ENCODE results near the gene CCDC68.

CCDC68 gene

GRCh38 chr18:54950221-54950620, 9.0 kb downstream of the CCDC68 start:
- TF ChIP-seq CTCF (conservative IDR thresholded peaks at IDR 0.05; ENCODE audit: low read depth, low read length) = no peak
- no peak for DNase-seq (ENCODE audit: low read depth)
- no peak overlapping the region for H3K4me3 ChIP-seq (ENCODE audit: low read depth, low read length)

- H3K4me3 ChIP-seq (ENCODE audit: low read depth, low read length) = no peak overlapping the region
- no peak for DNase-seq (ENCODE audit: low read depth)
- TF ChIP-seq CTCF (conservative IDR thresholded peaks at IDR 0.05; ENCODE audit: low read depth, low read length) = no peak
Observed at GRCh38 chr18:54949588-54949987, 9.7 kb downstream of the CCDC68 start.

GRCh38 chr18:54948350-54948837, 10.9 kb downstream of the CCDC68 start:
- no peak overlapping the region for H3K4me3 ChIP-seq (ENCODE audit: low read depth, low read length)
- no peak for DNase-seq (ENCODE audit: low read depth)
- no peak for TF ChIP-seq CTCF (conservative IDR thresholded peaks at IDR 0.05; ENCODE audit: low read depth, low read length)

GRCh38 chr18:54947091-54947490, 12.2 kb downstream of the CCDC68 start:
- no peak overlapping the region for H3K4me3 ChIP-seq (ENCODE audit: low read depth, low read length)
- peak; percentile 58 for DNase-seq (ENCODE audit: low read depth)
- no peak for TF ChIP-seq CTCF (conservative IDR thresholded peaks at IDR 0.05; ENCODE audit: low read depth, low read length)

GRCh38 chr18:54946149-54946581, 13.1 kb downstream of the CCDC68 start:
- peak overlapping the region; percentile 52 for H3K4me3 ChIP-seq (ENCODE audit: low read depth, low read length)
- TF ChIP-seq CTCF (conservative IDR thresholded peaks at IDR 0.05; ENCODE audit: low read depth, low read length) = no peak
- DNase-seq (ENCODE audit: low read depth) = peak; percentile 53

GRCh38 chr18:54945576-54946125, 13.6 kb downstream of the CCDC68 start:
- peak overlapping the region; percentile 52 for H3K4me3 ChIP-seq (ENCODE audit: low read depth, low read length)
- DNase-seq (ENCODE audit: low read depth) = peak; percentile 17
- TF ChIP-seq CTCF (conservative IDR thresholded peaks at IDR 0.05; ENCODE audit: low read depth, low read length) = no peak

- no peak for DNase-seq (ENCODE audit: low read depth)
- TF ChIP-seq CTCF (conservative IDR thresholded peaks at IDR 0.05; ENCODE audit: low read depth, low read length) = no peak
Observed at GRCh38 chr18:54942569-54942968, 16.7 kb downstream of the CCDC68 start.

More at GRCh38 chr18:54942569-54942968, 16.7 kb downstream of the CCDC68 start:
- H3K4me3 ChIP-seq (ENCODE audit: low read depth, low read length) = no peak overlapping the region

All from choroid plexus epithelial cell (primary cell).